HG03196 (cell line): ENCODE results near the gene ITGAE.
"Not testable (repeated sequence)": the region's sequence is repeated elsewhere in the genome, so short reads cannot be mapped to it uniquely, and the experiment has no call there.

ENCODE experiments used
- ATAC-seq: cut with Tn5 transposase; IDR thresholded peaks from one replicate; pipeline ENCODE4 v1.9.1; 2021; ENCODE audit not compliant: unreplicated experiment

The ITGAE gene

DNA sequence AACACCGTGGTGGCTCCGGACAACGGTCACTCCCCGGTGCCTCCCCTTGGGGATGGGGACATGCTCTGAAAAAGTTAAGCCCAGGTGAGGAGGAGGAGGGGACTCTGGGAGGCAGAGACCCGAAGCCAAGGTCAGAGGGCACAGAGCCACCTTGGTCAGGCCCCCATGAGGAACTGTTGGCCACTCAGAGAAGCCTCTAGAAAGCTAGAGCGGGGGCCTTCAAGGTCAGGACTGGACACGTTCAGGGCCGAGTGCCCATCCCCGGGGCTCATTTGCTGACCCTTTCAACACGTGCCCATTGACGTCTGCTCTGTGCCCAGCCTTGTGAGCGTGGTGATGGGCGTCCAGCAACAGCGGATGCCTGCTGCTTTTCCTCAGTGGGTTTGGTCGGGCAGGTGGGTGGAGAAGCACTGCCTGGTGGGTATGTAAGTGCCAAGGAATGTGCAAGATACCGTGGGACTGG, 39.0 kb downstream of the ITGAE start:
- no peak for ATAC-seq

- no peak for ATAC-seq
These were observed 39.7 kb downstream of the ITGAE start for GRCh38 chr17:3761036-3761917.

GRCh38 chr17:3759597-3760216, 41.3 kb downstream of the ITGAE start:
- ATAC-seq: no peak

- no peak for ATAC-seq
These were observed 45.5 kb downstream of the ITGAE start for GRCh38 chr17:3755335-3756030.

DNA sequence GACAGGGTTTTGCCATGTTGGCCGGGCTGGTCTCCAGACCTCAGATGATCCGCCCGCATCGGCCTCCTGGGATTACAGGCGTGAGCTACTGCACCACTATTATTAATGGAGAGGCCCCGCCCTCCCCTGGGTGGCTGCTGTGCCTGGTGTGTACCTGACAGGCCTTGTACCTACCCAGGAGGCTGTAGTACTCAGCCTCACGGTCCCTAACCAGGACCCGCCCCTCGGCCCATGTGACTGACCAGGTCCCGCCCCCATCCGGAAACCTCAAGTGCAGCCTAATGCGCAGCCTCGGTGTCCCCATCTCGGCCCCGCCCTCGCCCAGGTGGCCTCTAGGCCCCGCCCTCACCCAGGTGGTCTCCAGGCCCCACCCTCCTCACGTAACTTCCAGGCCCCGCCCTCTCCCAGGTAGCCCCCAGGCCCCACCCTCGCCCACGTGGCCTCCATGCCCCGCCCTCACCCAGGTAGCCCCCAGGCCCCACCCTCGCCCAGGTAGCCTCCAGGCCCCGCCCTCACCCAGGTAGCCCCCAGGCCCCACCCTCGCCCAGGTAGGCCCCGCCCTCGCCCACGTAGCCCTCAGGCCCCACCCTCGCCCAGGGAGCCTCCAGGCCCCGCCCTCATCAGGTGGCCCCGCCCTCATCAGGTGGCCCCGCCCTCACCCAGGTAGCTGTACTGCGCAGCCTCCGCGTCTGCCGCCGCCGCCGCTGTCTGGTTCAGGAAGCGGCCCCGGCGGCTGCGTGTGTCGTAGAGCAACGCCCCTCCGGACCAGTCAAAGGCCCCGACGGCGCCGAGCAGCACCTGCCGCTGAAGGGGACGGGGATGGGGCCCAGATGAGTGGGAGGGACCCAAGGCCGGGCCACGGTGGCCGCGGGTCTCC, 46.3 kb downstream of the ITGAE start:
- no peak for ATAC-seq

GRCh38 chr17:3754066-3754457, 46.9 kb downstream of the ITGAE start:
- ATAC-seq: no peak

GRCh38 chr17:3753624-3754023, 47.4 kb downstream of the ITGAE start:
- ATAC-seq: no peak

GRCh38 chr17:3751836-3752235, 49.2 kb downstream of the ITGAE start:
- ATAC-seq: no peak

DNA sequence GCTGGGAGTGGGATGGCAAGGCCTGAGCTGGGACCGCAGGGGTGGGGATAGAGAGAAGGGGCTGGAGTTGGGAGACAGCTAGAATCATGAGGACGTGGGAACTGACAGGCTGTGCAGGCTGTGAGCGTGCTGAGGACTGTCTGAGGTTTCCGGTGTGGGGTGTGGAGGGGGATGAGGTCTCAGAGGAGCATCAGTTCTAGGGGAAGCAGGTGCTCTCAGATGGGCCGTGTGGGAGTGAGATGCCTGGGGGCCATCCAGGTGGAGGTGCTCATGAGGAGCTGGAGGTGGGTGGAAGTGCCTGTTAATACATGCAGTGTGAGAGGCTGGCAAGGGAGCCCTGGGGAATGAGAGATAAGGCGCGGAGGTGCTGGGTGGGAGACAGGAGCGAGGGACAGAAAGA, 50.1 kb downstream of the ITGAE start:
- ATAC-seq: no peak

GRCh38 chr17:3750296-3750695, 50.7 kb downstream of the ITGAE start:
- ATAC-seq: no peak

DNA sequence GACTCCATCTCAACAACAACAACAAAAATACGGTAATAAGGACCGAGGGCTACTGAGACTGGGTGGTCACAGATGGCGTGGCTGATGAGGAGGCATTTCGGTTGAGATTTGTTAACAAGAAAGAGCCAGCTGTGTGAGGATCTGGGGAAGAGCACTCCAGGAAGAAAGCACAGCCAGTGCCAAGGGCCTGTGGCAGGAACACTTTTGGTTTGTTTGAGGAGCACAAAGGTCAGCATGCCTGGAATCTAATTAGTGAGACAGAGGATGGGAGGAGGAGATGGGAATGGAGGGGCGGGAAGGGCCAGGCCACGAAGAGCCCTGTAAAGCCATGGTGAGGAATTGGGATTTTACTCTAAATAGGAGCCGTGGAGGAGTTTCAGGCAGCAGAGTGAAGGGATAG, 52.4 kb downstream of the ITGAE start:
- no peak for ATAC-seq

GRCh38 chr17:3747805-3748204, 53.2 kb downstream of the ITGAE start:
- ATAC-seq: no peak

- no peak for ATAC-seq
These were observed 55.9 kb downstream of the ITGAE start for GRCh38 chr17:3745071-3745470.

DNA sequence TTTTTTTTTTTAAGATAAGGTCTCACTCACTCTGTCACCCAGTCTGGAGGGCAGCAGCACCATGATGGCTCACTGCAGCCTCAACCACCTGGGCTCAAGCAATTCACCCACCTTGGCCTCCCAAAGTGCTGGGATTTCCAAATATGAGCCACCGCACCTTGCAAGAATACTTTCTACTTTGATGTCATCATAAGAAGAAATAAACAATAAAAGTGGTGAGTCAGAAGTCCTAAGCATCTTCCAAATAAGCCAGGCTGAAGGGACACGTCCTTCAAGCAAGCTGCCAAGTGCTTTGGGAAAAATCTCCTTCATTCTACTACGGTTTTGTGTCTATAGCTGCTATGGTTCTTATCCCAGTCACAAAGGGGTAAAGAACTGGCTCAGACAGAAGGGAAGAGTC, 57.0 kb downstream of the ITGAE start:
- no peak for ATAC-seq

DNA sequence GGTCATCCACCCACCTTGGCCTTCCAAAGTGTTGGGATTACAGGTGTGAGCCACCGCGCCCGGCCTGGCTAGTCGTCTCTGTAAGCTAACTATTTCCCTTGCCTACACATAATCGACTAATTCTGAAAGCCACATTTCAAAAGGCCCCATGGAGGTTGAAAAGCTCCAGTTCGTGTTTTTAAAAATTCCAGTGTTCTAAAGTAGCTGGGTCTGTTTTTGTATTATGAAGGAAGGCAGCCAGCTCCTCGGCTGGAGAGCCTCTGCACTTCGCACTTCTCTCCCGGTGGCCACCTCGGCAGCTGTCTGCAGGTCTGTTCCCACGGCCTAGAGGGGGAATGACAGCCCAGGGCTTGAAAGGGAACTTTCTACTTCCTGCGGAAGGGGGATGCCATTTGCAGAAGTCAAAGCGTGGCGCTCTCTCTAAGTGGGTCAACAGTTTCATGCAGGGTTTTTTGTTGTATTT, 60.3 kb downstream of the ITGAE start:
- no peak for ATAC-seq

DNA sequence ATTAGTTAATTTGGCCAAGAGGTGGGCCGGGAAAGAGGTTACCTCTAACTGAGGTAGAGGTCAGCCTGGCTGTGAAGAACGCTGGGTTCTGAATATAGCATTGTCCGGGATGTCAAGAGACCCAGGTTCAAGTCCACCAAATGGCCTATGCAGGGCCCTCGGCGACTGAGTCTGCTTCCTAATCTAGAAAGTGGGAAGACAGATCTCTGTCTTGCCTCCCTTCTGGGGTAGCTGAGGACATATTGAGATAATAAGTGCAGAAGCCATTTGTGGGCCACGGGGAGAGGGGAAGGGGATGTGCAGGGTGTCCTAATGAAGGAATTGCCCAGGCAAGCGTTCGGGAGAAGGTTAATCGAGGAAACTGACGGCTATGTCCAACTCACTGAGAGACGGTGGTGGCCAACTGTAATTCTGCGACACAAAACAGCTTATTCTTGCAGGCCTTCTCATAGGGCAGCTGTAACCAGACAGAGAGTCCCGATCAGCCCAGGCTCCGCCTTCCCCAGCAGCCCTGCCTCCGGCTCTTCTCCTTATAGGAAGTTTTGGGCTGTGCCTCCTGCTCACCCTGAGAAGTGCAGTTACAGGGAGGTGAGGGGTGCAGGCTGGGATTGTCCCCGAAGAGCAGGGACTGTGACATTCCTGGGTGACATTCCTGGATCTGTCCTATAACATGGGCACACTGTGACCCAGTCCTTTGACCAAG, 61.4 kb downstream of the ITGAE start:
- ATAC-seq: no peak

DNA sequence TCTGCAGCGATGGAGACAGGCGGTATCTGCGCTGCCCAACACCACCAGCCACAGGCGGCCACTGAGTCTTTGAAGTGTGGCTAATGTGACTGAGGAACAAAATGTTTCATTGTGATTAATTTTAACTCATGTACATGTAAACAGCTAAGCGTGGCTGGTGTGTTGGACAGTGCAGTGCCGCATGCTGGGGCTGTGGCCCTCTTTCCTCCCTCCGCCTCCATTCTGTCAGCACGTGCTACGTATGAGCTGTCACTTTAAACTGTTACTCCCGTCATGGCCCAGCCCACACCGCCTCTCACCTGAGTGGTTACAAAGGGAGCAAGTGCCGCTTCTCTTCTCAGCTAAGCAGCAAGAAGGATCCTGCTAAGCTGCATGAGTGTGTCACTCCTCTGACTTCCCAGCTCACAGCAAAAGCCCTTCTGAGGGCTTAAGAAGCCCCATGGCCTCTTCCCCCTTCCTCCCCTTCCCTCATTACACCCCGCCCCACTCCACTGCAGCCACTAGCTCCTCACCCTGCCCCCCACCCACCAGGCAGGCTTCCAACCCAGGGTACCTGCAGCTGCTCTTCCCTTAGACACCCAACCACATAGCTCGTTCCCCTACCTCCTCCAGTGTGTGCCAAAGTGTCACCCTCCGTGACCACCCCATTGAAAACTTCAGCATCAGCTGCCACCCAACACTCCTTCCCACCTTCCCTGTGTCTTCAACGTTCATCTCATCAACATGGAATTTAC, 62.3 kb downstream of the ITGAE start:
- ATAC-seq: no peak

GRCh38 chr17:3735515-3735914, 65.5 kb downstream of the ITGAE start:
- no peak for ATAC-seq

DNA sequence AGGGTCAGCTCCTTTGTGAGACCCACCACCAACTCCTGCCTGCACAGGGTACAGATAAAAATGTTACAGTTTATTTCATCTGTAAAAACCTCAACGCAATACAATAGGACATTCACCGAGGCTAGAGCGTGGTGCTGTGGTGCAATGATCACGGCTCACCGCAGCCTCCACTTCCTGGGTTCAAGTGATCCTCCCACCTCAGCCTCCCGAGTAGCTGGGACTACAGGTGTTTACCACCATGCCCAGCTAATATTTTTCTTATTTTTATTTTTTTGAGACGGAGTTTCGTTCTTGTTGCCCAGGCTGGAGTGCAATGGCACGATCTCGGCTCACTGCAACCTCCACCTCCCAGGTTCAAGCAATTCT, 66.1 kb downstream of the ITGAE start:
- not testable (repeated sequence) for ATAC-seq

DNA sequence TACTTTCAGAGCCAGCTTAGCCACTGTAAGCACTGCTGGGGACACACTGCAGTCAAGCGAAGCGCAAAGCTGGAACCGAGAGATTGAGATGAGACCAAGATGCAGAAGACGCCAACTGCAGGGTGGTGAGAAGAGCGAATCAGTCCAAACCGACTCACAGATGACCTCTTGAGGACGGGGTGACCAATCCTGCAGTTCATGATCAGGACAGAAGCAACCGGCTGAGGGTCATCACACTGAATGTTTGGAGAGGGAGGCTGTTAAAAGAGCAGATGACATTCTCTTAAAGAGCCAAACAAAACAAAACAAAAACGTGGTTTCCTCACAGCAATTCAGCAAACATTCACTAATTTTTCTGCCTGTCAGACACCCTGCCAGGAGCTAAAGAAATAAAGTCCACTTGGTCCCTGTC, 68.8 kb downstream of the ITGAE start:
- ATAC-seq: no peak
